Measurements from ENCODE around the gene ASAP2.

GRCh38 chr2:9331704-9332103 is 125.1 kb downstream of the ASAP2 start:
- no peak for TF ChIP-seq POLR2AphosphoS5 (IDR thresholded peaks at IDR 0.05; ENCODE audit: borderline replicate concordance, low read depth, low read length)
- TF ChIP-seq EZH2 (IDR thresholded peaks at IDR 0.05) = no peak

Measured in SK-N-MC (cell line).